DMS79 treated with DMSO at 0.1 percent for 48 hours (cell line): Measurements from ENCODE around the gene PACRG.

Source experiments
- DNase-seq: peaks from one replicate; lab custom pipeline; 2025; lab: John Stamatoyannopoulos, UW

The PACRG gene

DNA sequence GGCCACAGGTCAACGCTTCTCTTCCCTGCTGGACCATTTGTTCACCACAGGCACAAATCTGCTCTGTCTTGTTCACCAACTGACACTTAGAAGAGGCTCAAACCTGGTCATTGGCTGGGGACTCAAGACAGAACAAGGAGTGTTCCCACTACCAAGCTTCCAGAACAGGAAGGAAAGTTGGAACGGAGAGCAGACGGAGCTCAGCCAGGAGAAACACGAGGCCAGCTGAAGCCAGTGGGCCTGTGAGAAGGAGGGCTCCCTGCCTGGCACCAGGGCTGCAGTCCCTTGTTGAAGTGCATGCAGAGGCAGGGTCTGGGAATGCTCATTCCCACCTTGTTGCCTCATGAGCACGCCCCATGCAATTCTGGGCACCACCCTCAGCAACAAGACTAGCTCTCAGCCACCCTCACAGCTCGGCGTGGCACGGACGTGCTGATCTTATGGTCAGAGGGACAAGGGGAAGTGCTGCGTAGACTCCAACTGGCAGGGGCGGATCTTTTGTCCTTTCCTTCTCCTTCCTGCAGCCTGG is 450.2 kb downstream of the PACRG start:
- DNase-seq, result no peak

DNA sequence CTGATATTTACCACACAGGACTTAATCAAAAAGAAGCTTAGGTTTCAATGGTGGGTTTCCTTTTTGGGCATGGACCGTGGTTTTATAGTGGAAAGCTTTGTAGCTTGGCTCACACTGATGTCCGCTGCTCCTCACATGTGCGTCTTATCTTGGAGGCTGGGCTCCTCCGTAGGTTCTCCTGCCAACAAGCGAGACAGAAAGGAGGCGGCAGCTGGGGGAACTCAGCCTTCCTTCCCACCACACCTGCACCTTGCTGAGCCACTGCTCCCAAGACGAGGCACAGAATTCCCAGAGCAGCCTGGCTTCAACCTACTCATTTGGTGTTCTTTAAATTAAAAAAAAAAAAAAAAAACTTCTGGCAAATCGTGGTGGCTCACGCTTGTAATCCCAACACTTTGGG is 451.3 kb downstream of the PACRG start:
- DNase-seq, result no peak

DNA sequence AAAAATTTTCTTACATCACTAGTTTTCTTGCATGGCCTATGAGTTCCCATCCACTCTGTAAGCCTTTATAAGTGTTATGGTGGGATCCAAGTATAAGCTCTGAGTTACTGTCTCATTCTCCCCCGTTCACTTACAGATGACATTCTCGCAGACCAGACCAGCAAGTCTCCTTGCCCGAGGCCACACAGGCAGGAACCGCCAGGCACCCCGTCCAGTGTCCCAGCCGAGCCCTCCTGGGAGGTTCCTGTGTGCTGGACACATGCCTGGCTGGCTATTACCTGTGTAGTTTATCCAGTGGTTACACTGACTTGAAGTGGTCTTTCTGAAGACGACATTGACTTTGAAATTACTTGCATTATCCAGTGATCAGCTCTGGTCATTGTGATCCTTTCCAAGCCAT is 451.9 kb downstream of the PACRG start:
- no peak for DNase-seq

DNA sequence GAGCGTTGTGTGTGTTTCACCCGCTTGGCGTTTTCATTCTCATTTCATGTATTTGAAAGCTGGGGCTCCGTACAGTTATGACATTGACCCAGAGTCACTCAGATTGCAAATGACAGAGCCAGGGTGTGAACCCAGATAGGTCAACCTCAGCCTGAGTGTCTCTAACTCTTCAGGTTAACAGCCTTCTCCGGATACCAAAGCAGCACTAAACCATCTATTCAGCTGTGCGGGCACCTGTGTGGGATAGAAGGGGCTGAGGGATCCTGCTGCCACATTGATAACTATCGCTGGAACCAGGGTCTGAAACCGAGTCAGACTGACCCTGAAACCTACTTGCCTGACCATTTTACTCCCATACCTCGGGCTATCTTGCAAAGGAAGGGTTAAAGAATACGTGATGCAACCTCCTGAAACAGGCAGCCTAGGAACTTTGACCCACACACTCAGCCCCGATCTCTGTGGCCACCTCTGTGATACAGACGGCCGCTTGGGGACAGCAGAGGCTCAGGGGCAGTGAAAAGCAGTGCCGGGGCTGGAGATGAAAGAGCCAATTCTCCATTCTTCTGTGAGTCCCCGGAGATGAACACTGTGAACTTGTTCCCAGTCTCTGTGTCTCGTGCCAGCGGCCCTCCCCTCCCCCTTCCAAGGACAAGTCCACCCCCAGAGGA is 453.2 kb downstream of the PACRG start:
- DNase-seq, result no peak

DNA sequence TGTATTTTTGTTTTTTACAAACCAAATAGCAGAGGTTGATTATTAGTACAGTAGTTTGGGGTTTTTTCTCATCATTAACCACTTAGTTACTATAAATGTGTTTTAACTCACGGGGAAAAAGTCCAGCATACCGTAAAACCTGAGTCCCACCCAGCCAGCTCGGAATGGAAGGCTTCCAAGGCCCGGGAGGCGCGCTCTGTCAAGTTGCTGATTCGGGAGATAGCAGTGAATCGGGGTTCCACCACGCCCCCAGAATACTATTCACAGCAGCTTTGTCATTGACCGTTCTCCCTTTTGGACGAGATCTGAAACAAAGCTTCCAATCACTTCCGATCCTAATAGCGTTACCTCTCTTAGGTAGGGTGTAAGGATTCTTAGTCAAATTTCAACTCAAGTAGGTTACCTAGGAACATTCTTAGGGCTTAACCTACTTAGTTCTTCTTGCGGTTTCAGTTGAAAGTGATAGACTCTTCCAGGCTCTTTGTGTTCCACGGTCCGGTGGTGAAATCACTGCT is 453.9 kb downstream of the PACRG start:
- DNase-seq, result no peak

DNA sequence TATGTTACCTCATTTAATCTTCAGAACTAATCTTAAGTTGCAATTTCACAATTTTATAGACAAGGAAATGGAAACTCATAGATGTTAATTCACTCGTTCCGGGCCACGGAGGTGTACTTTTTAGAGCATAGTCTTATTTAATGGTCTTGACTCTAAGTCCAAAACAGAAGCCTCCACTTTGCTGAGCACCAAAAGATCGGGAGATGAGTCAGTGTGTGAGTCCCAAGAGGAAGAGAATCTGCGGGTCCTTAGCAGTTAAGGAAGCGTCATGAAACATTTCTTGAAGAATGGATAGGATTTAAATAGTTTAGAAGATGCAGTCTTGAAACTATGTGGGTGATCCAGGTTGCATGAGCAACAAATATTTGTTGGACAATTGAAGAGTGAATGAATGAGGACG is 454.9 kb downstream of the PACRG start:
- no peak for DNase-seq

DNA sequence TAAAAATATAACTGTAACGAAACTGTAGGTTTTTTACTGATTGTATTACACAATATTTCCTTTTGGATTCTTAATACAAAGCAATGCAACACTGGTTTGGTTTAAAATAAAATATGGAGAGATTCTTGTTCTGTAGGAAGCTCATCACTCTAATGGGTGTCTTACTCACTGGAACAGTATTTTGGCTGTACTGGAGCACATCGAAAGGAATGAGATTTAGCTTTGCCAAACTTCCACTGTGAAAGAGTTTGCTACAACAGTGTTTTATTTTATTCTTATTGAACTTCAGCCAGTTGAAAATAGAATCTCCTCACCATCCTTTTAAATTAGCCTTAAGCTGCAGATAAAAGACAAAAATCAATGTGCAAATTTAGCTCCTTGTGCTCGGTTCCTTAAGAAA is 456.0 kb downstream of the PACRG start:
- DNase-seq, result no peak

DNA sequence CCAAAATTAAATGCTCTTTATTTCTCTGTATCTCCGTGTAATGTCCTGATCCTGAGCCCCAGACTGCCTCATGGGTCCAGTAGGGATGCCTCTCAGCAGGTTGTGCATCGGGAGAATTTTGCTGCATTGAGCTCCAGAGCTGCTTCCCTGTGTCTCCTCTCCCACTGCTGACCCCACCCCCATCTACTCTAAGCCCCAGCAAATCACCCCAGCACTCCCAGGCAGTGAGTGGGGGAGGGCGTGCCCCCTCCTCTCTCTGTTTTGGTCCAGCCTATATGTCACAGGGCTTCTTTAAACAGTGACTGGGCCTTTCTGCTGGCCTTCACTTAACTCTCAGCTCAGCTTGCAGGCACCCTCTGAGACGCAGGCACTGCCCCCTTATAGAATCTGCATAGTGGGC is 458.0 kb downstream of the PACRG start:
- no peak for DNase-seq

DNA sequence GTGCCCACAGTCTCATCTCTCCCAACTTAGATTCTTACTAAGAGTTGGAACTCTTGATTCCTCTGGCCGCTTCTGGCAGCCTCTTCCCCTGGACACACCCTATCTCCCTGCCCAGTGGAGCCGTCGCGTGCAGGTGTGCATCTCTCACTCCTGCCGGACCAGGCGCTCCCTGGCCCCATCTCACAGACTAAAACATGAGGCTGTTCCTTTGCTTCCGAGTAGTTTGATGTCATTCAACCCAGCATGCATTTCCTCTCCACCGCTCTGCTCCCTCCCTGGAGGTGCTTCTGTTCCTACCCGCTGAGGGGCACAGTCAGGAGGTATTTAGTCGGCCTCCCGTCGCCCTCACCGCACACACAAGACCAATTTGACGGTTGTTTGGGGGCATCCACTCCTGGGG is 458.8 kb downstream of the PACRG start:
- DNase-seq, result no peak

DNA sequence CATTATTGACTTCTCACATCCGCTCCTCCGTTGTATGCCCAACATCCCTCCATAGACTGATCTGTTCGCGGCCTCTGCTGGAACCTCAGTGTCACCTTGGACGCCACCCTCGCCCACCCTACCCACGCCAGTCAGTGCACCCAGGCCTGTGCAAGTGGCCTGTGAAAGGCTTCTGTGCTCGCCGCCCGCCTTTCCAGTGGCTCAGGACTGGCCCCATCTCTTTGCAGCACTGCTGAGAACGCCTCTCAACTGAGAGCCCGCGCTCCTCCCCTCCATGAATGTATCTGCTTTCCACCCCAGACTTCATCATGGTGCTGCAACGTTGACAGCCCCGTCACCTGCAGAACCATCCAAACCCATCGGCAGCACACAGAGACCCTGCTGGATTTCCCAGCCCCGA is 459.4 kb downstream of the PACRG start:
- no peak for DNase-seq

DNA sequence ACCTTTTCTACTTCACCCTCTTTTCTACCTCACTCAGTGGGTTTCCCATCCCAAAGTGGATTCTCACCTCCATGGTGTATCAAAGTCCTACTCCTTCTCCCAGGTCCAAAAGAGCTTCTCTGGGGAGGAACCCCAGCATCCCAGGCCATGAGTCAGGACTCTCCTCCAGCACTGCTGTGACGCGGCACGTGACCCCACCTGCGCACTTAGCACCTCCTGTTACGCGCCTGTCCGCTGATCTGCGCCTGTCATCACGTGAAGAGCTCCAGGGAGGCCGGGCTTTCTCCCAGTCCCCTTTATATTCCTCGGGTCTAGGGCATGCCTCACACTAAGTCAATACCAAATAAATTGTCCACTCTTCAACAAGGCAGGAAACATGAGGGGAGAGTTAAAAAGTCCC is 459.8 kb downstream of the PACRG start:
- DNase-seq, result no peak

DNA sequence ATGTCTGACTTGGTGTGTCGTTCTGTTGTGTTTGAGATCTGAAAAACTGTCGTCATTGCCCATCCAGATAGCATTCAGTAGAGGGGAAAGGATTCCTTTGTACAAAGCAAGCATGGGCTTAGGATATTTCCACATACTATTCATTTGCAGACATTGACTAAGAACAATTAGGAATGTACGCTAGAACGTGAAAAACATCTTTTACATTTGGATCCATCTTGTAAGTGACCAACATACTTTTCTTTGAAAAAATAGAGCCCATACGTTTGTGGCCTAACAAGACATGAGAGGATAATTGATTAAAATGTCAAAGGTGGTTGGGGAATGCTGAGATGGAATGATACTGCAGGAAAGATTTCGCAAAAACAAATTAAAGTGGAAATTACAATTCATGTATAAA is 461.0 kb downstream of the PACRG start:
- DNase-seq, result no peak

DNA sequence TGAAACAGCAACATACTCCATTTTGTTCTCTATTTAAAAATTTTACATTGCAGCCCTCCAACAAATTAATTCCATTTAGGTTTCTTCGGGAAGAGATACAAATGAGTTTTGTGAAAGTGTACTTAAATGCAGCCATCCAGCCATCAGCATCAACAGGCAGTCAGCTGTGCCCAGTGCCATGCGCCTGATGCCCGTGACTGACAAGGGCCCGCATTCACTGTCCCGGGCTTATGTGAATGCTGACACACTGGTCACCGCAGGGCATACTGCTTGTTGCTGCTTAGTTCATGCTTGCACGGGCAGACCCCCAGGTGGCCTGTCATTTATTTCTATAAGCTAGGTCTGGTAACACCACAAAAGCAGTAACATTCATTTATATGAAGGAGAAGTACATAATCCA is 461.8 kb downstream of the PACRG start:
- DNase-seq, result no peak

DNA sequence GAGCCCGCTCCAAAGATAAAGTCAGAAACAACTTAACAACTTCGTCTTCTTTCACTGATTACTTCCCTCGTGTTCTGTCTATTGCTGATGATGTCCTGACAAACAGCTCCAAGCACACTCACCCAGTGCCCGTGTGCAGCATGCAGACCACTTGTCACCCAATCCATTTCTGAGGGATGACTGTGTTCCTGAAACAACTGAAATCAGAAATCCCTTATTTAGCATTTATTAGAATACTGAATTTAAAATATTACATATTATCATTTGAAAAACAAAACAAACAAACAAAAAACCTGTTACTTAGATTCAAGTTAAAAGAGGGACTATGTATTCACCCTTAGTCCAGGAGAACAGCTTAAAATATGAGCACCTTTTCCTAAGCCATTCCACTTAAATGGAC is 463.0 kb downstream of the PACRG start:
- no peak for DNase-seq

DNA sequence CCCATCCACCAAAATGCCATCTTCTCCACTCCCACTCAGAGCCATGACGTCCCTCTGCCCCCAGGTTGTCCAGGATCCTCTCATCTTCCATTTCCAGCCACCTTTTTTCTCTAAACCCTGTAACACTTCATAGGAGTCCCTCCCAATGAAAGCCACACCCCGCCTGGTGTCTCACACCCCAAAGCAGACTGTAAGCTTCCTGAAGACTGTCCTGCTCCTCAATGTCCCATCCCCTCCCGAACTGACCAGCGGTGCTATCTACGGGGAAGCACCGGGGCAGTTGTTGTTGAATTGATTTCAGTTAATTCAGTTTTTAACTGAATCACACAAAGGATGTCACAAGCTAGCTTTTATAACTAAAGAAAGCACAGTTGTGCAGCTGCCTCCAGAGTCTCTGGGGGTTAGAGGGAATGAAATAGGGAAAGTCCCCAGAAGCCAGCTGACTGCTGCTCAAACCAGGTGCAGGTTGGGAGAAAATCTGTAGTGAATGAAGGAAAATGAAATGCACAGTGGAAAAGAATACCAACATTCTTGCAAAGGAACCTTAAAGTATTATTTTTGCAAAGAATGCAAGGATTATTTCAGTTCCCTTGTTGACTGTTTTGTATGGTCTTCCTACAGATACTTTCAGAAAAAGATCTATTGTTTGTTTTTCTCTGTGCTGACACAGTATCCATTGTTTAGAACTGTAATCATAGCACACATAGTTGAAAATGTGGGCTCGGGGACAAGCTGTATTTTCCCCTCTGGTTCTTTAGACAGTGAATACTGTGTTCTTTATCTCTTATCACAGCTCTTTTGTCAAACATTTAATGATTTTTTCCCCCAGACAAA is 464.1 kb downstream of the PACRG start:
- DNase-seq, result no peak

DNA sequence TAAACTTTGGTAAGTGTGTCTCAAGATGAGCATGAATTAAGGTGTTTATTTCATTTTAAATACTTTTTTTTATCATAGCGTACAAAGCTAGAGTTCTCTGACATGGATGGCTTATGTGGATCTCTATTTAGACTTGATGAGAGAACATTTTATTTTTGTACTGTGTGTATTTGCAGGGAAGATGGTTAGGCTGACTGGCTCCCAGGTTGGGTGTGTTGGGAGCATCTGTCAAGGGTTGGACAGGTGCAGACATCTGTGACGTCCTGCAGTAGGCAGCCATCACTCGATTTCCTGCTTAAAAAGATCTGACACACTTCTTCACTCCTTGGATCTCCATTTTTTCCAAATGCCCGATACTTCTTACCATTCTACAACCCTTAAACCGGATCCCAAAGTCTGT is 464.8 kb downstream of the PACRG start:
- DNase-seq, result no peak

DNA sequence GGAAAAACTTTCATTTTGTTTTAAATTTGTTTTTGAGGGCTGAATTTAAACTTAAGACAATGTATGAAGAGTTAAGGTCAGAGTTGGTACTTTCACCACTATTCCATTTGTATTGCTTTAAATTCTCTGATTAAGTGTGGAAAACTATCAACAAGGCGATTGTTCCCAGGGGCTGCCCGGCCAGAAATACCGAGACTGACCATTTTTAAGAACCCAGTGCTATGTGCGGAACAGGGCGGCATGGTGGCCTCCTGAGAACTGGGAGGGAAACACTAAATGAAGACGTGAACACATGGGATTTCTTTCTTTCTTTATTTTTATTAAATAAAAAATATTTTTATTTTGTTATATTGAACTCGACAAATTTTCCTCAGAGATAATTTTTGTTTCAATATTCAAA is 465.6 kb downstream of the PACRG start:
- DNase-seq, result no peak

DNA sequence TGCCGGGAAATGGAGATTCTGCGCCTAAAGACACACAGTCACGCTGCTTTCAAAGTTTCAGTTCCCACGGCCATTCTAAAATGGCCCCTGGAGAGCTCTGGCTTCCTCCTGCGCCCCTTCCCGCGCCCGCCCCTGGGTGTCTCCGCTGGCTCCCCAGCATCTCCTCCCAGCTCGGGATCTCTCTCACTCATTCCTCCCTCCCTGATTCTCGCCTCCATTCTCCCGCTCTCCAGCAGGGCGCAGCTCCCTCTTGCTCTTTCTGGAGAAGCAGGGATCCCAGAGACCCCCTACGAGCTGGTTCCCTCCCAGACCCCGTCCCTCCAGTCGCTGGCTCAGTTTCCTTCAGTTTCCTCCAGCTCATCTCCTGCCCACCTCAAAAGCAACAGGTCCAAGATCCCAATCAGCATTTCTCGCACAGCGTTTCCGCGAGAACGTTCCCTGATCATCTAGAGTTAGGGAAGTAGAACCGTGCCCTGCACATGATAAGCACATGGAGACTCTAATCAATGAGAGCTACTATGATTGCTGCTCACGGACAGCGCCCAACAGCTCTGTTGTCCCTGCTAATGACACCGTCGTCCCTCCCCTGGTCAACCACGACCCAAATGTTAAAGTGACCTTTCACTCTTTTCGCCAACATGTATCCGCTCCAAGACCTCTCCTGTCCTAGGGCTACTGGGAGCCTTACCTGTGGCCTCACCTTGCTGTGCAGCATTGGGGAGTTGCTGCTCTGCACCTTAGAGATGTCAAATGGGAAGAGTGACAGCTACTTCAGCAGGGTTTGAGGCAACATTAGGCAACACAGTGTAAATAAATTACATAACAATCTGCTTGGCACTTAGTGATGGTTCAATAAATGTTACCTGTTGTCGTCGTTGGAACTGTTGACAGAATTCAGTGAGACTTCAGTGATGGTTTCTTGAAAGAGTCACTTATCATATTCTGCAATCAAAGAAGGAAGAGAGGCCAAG is 468.2 kb downstream of the PACRG start:
- no peak for DNase-seq

DNA sequence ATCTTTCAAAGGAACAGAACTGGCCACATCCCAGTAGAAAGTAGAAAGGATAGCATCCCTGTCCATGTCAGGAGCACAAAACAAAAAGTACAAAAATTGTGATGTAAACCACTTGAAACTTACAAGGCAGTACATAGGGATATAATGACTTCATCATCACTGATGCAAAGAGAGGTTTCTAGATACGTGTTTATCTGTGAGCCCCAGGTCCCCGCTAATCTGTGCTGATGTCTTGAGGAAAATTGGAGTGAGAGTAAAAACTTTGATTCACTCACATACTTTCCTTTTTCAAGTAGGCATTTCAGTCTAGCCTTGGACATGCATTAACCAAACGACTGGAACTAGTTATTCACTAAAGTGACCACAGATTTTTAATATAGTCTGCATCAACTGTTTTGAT is 470.1 kb downstream of the PACRG start:
- no peak for DNase-seq

DNA sequence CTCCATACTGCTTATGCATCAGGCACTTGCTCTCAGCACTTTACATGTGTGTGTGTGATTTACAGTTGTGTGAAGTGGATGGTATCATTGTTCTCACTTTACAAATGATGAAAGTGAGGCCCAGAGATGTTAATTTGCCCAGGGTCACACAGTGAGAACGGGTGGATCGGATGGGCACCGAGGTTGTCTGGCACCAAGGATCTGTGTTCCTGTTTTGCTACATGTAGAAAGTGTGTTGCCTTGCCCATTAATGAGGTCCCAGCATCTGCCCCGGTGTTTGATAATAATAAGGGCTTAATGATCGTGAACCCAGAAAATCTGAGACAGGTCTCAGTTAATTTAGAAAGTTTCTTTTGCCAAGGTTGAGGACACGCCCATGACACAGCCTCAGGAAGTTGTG is 470.6 kb downstream of the PACRG start:
- DNase-seq, result no peak

DNA sequence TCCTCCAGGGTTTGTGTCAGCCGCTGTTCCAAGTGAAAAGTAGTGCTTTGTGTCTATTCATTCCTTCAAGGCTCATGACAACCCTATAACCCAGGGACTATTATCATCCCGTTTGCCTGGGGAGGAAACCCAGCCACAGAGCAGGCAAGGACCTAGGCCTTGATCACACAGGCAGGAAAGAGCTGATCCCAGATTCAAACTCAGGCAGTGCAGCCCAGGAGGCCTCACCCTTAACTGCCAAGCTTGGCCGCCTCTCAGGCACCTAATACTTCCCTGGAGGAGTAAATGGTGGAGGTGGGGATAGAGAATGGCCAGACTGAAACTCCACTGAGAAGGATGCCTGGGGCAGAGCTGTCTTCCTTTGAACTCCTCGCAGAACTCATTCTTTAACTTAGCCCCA is 471.6 kb downstream of the PACRG start:
- DNase-seq, result no peak

DNA sequence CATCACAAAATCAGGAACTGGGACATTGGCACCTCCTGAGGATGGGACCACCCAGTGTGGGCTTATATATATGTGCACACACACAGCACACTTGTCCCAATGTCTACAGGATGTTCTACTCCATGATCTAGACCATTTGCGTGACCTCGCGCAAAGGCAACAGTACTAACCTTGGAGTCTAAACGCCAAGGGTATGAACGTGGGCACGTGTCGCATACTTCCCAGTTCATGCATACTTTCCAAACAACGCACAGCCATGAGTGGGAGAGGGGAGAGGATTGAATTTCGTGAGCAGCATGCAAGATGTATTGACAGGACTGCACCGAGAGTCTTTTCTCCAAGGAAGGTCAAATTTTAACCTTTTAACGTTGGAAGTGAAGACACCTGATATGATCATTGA is 472.5 kb downstream of the PACRG start:
- DNase-seq, result no peak
